Endometrium (tissue), 2 donors: ENCODE results near the gene PSG7.
"Not testable (repeated sequence)": the region's sequence is repeated elsewhere in the genome, so short reads cannot be mapped to it uniquely, and the experiment has no call there.

Experiments used
- FAIRE-seq: peaks from 2 replicates; lab custom pipeline; 2012; peaks lifted over from hg19 to GRCh38; lab: Jason Lieb, UNC
- donor health status: control.
- donor health status: control.

Gene PSG7

DNA sequence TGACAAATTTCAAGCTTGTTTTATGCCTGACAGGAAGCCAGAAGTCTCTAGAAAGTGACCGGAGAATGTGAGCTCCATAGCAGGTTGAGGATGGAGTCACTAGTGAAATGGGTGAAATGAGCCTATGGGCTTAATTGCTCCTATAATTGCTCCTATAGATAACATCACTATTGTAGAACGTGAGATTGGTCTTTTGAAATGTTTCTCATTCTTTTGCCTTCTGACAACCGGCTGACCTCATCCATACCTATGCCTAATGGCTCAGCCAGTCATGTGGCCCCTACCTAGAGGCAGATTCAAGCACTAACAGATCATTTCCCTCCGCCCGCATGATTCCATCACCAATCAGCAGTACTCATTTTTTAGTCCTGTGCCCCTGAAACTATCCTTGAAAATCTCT lies 23.5 kb downstream of the PSG7 start:
- FAIRE-seq = not testable (repeated sequence)

DNA sequence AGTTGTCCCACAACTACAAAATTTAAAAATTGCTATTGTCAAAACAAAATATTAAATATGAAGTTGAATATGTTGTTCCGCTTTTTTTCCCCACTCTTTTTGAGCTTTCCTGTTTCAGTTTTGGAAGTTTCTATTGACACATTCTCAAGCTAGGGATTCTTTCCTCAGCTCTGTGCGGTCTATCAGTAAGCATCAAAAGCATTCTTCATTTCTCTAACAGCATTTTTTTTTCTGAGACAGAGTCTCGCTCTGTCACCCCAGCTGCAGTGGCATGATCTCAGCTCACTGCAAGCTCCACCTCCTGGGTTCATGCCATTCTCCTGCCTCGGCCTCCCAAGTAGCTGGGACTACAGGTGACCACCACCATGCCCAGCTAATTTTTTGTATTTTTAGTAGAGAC lies 24.1 kb downstream of the PSG7 start:
- FAIRE-seq = not testable (repeated sequence)

DNA sequence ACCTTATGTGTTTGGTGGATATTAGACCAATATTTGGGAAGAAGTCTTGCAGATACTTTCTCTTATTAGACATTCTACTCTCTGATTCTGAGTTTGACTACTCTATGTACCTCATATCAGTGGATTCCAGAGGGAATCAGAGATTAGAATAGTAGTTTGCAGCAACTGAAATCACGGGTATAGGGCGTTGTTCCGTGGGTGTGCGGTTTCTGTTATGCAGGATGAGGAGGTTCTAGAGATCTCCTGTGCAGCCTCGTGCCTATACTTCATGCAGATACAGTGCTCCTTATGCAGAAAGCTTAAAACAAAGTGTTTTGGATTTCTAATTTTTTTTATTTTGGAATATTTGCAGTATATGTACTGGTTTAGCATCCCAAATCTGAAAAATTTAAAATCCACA lies 25.3 kb downstream of the PSG7 start:
- FAIRE-seq = not testable (repeated sequence)

DNA sequence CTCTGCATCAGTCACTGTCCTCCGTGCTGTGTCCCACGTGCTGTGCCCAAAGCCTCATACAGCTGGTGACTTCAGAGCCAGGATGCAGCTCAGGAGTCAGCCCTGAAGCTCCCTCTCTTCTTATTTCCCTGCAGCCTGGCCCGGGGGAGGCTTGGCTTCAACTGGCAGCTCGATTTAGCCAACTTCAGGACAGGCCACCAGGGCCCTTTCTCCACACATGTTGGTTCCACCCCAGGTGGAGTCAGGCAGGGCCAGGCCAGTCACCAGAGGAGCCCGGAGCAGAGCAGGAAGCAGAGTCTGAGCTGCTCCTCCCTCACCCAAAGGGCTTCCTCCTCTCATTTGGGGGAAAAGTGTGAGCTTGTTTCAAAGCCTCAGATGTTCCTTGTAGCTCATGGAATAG lies 30.8 kb downstream of the PSG7 start:
- not testable (repeated sequence) for FAIRE-seq

DNA sequence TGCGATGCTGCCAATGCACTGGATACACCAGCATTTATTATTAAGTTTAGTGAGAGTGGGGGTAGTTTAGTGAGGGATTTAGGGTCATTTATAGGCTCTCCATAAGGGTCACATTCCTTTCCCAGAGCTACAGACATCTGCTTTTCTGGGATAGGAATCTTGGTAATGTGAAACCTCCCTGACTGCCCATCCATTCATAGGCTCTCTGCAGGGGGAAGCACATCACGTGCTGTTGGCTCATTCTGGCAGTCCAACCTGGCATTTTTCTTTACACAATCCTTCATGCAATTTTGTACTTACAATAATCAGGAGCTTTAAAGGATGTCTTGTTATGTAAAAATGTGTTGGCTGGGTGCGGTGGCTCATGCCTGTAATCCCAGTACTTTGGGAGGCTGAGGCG lies 36.4 kb downstream of the PSG7 start:
- FAIRE-seq = not testable (repeated sequence)

DNA sequence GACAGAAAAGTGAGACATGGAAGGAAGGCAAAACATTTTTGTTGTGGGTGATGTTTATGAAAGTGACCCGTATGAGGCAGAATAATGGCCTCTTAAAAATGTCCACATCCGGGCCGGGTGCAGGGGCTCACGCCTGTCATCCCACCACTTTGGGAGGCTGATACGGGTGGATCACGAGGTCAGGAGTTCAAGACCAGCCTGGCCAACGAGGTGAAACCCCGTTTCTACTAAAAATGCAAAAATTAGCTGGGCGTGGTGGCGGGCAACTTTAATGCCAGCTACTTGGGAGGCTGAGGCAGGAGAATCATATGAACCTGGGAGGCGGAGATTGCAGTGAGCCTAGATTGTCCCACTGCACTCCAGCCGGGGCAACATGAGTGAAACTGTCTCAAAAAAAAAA lies 37.3 kb downstream of the PSG7 start:
- not testable (repeated sequence) for FAIRE-seq

DNA sequence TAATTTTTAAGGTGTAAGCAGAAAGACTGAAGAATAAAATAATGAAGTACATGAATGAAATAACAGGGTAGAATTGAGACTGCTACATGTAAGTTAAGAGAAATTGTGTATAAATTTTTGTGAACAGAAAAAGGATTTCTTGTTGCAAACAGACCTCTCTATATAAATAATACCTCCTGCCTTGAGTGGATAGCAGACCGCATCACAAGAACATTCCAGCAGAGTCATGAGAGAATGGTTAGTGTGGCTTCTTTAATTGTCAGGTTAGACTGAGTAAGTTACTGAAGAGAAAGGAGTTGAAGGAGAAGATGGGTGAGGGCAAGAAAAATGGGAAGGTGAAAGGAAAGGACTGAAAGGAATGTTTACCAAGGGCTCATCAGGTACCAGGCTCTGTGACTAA lies 37.9 kb downstream of the PSG7 start:
- not testable (repeated sequence) for FAIRE-seq

DNA sequence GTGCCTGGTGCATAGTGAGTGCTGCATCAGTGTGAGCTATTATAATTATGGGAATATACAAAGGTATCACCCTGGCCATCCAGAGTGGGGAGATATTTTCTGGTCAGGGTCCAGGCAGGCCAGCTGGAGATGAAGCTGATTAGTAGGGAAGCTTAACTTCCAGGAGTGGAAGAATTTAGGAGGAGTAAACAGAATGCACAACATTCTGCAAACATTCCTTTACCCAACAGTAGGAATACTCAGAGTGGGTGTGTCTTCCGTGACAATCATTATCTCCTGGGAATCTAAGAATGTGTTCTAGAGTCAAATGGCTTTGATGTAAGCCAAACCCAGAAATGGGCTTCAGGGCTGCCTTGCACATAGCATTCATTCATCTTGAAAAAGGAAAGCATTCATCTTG lies 38.4 kb downstream of the PSG7 start:
- peak; percentile 43 for FAIRE-seq

DNA sequence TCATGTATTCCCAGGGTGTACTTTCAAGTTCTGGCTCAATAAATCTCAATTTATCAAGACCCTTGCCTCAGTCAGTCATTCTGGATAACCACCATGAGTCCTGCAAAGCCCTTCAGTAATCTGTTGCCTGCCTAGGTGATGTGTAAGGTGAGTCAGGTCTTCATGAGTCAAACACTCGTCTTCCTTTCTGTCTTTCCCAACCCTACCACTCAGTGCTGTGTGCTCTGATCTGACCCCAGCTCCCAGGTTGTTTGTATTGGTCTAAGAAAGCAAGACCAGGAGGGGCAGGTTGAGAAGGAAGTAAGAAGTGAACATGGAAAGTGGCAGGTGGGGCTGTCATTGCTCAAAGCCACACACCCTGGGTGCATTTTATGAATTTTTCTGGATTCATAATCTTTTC lies 39.3 kb downstream of the PSG7 start:
- FAIRE-seq = not testable (repeated sequence)

DNA sequence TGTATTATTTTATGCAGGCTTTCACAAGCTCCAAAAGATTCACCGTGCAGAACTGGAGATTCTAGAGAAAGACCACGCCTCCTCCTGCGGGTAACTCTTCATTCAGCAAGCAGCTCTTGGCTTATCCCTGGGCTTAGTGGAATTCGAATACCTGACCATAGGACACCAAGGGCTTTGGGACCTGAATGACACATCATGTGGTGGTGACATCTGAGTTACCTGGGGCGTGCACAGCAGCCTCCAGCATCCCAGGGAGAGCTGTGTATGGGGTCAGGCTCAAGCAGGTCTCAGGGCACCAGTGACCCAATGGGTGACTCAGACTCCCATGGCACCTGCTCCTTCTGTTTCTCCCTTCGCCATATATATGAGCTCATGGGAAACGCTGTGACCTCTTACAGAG lies 46.6 kb downstream of the PSG7 start:
- not testable (repeated sequence) for FAIRE-seq

DNA sequence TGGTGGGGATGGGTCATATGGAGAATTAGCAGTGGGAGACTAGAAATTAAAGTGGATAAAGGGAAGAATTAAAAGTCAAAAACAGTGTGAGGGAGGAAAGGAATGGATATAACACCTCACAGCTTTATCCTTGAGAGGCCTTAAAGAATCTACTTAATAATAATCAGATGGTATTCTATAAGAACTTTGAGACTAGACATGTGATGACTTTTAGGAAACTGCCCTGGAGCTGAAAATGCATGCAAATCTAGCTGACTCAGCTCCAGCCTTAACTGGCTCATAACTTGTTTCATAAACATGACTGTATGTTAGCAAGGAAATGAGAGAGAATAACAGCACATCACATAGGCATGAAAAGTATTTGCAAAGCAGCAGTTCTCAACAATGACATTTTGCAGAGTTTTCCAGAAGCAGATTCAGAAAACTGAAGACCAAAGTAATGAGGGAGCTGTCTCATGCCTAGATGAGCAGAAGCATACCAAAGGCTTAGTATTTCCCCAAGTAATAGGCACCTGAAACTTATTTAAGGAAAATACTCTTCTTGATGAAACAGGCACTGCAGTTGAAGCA lies 49.0 kb downstream of the PSG7 start:
- FAIRE-seq = peak; percentile 95

DNA sequence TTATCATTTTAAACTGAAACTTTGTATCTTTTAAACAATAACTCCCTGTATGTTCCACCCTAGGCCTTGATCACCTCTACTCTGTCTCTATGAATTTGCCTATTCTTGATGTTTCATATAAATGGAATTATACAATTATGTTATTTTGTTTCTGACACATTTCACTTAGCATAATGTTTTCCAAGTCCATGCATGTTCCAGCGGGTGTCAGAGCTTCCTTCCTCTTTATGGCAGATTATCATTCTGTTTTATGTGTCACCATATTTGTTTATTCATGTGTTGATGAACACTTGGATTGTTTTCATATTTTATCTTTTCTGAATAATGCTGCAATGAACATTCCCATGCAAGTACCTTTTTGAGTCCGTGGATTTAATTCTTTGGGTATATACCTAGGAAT lies 54.3 kb downstream of the PSG7 start:
- not testable (repeated sequence) for FAIRE-seq

DNA sequence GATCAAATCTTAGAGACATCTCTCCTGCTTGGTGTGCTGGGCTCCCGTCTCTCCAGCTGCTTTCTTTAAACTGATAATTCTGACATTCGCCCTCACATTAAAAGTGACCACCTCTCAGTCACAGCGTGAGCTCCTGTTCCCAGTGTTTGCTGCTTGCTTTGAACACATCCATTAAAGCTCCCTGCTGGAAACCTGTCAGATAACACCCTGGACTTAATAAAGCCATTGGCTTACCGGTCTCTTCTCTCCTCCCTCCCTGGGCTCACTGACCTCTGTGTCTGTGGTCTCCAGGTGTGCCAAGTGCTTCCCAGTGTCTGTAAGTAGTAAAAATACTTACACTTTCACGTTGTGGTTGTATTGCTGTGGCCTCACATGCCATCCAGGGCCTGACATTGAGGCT lies 55.0 kb downstream of the PSG7 start:
- FAIRE-seq = not testable (repeated sequence)

DNA sequence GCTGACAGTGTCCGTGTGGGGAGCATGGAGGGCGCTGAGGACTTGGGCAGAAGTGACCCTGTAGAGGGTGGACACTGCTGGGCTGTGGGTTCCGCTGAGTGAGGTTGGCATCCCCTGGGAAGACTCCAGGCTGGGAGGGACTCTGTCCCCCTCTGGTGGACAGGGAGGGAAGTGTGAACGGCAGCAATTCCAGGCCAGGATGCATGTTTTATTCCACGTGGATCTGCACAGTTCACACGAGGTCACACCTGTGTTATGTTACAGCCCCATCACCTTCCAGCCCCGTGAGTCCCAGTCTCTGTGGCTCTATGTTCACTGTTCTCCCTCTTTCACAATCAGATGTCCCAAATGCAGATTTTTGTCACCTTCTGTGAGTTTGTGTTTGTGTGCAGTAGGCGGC lies 55.7 kb downstream of the PSG7 start:
- not testable (repeated sequence) for FAIRE-seq

DNA sequence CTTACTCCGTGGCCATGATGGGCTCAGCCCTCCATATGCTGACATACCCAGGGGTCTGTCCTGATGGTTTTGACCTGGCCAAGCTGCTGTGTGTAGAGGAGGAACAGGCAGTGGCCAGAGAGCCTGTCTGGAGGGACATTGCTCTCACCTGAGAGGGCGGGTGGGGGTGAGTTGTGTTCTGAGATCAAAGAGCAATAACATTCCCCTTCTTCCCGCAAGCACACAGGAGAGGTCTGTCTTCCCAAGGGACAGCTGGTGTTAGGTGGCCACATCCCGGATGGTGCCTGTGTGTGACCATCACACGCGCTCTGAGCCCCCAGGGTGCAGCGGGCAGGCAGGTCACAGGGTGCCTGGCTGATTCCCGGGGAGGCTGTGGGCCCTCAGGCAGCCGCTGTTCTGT lies 56.4 kb downstream of the PSG7 start:
- not testable (repeated sequence) for FAIRE-seq

DNA sequence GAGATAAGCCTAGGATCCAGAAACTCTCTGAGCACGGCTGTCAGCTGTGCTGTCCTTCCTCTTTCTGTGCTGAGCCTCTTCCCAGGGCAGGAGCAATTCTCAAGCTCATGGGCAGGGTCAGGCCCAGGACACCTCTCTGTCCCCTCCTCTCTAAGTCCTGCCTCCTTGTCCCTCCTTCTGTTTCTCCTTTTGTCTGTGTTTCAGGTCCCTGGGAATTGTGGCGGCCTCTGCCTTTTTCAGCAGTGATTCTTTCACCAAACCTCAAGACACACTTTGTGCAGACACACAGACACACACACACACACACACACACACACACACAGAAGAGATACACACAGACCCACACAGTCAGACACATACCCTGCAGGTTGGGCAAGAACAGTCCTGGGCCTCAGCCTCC lies 57.4 kb downstream of the PSG7 start, which contains the start of gene PSG1:
TSS of gene PSG1 (minus strand) at position 101 of the 400 bp plus-strand sequence. CDS start 132 bp downstream, outside the sequence.
- no peak for FAIRE-seq

DNA sequence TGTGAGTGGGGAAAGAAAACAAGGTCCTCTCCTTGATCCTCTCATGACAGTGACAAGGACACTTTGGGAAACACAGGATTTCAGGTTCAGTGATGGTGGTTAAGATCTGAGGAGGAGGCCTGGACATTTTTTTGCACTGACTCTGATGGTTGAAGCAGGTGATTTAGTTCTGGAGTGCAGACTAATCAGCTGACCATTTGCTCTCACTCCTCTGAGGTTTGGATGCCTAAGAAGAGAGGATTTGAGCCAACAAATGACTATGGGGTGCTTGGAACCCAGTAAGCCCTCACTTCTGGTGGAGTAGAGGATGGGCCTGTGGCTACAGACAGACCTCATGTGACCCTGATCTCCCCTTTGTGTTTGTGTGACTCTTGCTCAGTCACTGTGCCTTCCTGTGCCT lies 60.4 kb downstream of the PSG7 start:
- FAIRE-seq = not testable (repeated sequence)

DNA sequence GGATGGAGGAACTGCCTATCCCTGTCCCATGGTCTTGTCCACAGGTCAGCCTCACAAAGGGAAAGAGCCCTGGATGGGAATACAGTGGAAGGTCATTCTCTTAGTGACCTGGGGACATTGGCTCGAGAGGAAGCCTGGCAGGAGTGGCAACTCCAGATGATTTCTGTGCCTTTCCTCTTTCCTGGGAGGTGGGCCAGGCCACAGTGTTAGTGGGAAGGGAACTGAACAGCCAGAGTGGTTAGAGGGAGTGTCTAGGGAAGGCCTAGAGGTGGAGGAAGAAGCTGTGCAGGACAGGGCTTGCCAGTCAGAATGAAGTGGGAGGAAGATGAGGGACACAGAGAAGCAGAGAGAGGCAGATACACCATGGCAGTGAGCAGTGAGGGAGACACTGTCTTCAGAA lies 61.1 kb downstream of the PSG7 start:
- FAIRE-seq = not testable (repeated sequence)

DNA sequence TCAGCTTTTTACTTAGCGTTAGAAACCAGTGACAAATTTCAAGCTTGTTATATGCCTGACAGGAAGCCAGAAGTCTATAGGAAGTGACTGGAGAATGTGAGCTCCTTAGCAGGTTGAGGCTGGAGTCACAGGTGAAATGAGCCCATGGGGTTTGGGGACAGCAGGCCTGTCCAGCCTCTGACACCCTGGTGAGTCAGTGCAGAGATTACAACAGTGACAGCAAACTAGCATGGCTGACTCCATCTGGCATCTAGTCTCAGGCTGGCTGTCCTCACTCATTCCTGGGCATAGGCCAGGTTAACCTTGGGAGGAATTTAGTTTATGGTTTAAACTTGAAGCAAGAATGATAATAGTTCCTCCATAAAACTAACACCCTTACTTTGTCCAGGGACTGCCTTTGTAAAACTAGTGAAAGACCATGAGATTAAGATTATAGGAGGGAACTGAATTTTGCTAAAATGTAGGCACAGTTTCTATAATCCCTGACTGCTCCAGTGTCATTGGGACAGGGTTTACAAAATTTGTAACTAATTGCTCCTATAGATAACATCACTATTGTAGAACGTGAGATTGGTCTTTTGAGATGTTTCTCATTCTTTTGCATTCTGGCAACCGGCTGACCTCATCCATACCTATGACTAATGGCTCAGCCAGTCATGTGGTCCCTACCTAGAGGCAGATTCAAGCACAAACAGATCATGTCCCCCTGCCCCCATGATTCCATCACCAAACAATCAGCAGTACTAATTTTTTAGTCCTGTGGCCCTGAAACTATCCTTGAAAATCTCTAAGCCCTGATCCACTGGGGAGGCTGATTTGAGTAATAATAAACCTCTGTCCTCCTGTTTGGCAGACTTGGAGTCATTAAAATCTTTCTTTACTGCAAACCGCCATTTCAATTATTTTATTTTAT lies 61.9 kb downstream of the PSG7 start:
- not testable (repeated sequence) for FAIRE-seq

DNA sequence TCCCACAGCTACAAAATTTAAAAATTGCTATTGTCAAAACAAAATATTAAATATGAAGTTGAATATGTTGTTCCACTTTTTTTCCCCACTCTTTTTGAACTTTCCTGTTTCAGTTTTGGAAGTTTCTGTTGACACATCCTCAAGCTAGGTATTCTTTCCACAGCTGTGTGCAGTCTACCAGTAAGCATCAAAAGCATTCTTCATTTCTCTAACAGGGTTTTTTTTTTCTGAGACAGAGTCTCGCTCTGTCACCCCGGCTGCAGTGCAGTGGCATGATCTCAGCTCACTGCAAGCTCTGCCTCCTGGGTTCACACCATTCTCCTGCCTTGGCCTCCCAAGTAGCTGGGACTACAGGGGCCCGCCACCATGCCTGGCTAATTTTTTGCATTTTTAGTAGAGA lies 62.9 kb downstream of the PSG7 start:
- FAIRE-seq = not testable (repeated sequence)
